SIG-M5 treated with dmso at 0.1 percent for 504 hours (cell line): ENCODE measurements around the gene ZNF787.

ENCODE experiments used
- DNase-seq: peaks from one replicate; lab custom pipeline; 2025; ENCODE audit not compliant: unreplicated experiment; lab: John Stamatoyannopoulos, UW

Gene ZNF787

GRCh38 chr19:56123266-56123891 is 2.3 kb upstream of the ZNF787 start:
- DNase-seq, result no peak

DNA sequence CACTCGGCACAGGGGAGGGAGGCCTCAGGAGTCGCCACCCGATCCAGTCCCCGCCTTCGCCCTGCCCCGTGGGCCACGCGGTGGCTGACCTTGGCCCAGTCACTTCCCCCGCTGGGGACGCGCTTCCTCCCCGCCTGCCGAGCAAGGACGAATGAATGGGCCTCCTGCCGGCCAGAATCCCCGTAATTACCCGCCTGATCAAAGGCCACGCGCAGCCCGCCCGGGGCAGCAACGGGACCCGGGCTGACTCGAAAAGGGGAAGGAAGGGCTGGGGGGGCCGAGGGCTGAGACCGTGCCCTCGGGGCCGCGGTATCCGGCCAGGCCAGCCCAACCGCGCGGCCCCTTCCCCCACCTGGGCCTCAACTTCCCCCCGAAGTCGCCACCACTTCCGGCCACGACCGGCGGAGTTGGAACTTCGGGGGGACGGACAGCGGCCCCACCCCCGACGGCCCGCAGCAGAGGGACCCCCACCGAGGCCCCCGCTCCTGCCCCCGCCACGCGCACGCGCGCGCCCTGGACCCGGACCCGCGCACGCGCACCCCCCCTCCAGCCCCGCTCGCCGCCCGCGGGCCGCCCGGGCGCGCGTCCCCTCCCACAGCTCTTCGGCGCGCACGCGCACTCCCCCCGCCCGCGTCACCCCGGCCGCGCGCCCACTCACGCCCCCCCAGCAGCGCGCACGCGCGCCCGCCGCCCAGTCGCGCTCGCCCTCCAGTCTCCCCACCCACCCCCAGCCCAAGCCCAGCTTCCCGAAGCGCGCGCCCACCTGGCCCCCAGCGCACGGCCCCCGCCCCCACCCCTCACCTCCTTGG is 520 bp downstream of the ZNF787 start:
- peak; percentile 68 for DNase-seq

DNA sequence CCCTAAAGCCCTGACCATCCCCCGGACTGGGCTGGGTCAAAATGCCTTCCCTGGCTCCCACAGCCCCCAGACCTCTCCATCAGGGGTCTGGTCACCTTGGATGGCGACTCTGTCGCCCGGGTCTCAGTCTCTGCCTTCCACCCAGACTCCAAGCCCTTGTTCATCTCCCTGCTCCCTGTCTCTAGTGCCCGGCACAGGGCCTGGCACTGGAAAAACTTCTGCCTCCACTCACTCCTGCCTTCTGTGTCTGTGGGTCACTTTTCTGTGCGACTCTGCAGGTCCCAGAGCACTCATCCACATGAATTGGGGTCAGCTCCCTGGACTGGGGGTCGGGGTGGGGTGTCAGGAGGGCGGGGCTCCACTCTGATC is 1.1 kb downstream of the ZNF787 start:
- DNase-seq, result no peak

DNA sequence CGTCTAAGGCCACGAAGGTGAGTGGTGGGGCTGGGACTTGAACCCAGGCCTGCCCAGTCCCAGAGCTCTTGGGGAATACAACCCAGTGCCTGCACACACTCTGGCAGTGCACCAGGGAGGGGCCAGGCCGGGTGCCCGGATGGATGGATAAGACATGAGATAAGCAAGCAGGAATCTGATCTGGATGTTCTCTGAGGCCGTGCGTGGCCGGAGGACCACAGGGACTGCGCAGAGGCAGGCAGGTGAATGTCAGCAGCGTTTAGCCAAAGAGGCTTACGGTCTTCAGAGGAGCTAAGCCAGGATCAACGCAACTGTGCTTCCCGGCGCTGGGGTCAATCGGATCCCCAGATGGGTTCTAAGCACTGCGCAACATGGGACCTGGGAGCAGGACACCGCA is 1.5 kb downstream of the ZNF787 start:
- DNase-seq, result no peak

DNA sequence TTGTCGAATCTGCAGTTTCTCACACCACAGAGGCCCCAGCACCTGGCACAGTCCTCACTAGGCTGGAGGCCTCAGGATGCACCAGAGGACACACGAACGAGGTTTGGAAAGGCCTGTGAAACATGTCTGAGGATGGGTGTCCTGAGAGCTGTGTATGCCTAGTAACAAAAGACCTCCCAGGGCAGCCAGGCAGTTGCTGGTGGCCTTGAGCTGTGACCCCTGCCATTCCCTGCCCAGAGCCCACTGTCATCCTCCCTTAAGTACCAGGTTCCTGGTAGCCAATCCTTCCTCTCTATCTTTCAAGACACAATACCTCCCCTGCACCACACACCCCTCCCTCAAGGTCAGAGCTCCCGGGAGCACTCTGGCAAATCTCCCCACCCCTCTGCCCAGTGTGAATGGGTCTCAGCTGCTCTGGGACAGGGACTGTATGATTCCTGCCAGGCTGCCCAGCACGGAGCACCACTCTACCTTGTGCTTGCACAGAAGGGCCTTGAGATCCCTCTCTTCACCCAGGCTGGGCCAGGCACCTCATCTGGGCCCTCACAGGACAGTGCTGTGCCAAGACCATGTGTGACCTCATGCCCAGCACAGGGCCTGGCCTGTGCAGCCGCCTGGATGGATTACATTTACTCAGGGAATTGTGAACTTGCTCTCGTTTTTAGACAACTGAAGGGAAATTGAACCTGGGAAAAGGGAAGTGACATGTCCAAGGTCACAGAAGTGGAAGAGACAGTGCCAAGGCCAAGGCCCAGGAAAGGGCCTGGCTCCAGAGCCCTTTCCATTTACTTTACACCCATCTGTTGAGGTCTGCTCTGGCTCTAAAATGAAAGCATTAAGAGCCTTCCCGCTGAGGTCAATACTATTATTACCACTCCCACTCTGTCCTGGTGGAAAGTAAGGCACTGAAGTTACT is 2.2 kb downstream of the ZNF787 start:
- DNase-seq, result peak; percentile 25

GRCh38 chr19:56117889-56118288 is 3.2 kb downstream of the ZNF787 start:
- DNase-seq, result no peak

- DNase-seq, result no peak
These were observed 3.7 kb downstream of the ZNF787 start for GRCh38 chr19:56117376-56117884.

- DNase-seq, result no peak
These were observed 4.5 kb downstream of the ZNF787 start for GRCh38 chr19:56116606-56117005.

- DNase-seq, result no peak
These were observed 5.6 kb downstream of the ZNF787 start for GRCh38 chr19:56115490-56115889.

DNA sequence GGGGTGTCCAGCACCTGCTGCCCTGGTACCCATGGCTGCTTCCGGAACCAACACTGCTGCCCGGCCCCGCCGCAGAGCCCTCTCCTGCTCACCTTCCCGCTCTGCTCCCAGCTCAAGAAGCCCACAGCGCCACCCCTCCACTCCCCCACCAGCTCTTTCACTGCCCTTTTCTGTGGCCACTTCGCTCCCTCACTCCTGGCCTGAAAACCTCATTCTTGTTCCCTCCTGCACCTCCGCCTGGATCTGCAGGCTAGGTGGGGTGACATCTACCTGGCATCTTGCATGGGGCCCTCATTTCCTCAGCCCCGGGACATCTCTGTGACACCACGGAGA is 6.4 kb downstream of the ZNF787 start:
- no peak for DNase-seq

- no peak for DNase-seq
These were observed 6.9 kb downstream of the ZNF787 start for GRCh38 chr19:56114051-56114777.

DNA sequence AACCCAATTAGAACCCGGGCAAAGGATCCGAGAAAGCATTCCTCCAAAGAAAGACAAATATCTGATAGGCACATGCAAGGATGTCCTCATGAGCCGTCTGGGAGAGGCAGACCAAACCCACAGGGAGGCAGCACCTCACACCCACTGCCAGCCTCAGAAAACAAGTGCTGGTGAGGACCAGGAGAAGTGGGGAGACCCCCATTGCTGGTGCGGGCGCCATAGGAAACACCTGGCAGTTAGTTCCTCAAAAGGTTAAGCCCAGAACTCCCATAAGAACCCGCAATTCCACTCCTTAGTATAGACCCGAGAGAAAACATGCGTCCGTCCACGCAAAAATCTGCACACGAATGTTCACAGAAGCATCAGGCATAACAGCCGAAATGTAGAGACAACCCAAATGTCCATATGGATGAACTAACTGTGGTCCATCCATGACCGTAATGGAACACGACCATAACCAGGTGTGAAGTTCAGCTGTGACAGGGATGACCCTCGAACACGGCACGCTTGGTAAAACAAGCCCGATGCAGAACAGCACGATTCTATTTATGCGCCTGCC is 7.9 kb downstream of the ZNF787 start:
- no peak for DNase-seq

DNA sequence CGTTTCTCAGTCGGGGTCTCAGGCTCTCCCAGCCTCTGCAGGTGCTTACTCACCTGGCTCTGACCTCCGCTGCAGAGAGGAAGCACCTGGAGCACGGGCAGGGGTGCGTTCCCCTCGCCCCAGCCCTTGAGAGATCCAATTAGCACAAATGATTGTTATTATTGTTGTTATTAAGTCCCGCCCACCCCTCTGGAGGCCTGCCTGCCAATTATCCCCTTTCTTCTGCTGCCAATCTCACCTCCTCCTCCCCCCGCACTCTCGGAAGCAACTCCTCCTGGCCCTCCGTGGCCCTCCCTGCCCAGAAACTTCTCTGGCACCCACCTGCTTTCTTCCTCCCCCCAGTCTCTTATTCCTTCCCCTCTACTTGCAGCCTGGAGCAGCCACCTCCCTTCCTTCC is 8.8 kb downstream of the ZNF787 start:
- no peak for DNase-seq

DNA sequence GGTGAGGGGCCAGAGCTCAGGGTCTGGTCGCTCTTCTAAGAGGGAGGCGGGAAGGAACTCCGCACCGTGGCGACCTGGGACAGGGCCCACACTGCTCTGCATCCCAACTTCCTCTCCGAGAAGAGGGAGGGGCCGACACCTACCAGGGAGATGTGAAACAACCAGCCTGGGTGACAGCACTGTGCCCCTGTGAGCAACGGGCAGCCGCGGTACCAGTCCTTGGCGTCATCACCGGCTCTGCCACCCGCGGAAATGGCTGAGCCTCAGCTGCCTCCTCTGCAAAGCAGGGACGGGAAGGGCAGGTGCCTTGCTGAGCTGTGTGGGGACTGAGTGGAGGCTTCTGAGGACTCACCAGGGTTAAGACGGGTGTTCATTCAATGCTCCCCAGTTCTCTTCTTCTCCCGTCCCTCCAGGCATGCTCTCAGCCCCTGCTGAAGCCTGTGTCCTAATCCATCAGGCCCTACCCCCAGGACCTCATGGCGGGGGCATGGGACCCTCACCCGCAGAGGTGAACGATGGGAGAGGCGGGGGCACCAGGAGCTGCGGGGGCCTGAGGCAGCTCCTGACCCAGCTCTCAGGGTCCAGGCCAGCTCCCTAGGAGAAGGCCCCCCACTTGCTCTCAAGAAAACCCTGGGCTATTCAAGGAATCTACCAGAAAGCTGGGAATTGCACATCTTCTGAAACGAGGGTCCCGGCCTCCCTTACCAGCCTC is 9.3 kb downstream of the ZNF787 start:
- DNase-seq, result peak; percentile 70

- DNase-seq, result peak; percentile 10
These were observed 10.3 kb downstream of the ZNF787 start for GRCh38 chr19:56110515-56111448.

GRCh38 chr19:56109226-56109625 is 11.9 kb downstream of the ZNF787 start:
- no peak for DNase-seq

- DNase-seq, result no peak
These were observed 12.5 kb downstream of the ZNF787 start for GRCh38 chr19:56108447-56109195.

DNA sequence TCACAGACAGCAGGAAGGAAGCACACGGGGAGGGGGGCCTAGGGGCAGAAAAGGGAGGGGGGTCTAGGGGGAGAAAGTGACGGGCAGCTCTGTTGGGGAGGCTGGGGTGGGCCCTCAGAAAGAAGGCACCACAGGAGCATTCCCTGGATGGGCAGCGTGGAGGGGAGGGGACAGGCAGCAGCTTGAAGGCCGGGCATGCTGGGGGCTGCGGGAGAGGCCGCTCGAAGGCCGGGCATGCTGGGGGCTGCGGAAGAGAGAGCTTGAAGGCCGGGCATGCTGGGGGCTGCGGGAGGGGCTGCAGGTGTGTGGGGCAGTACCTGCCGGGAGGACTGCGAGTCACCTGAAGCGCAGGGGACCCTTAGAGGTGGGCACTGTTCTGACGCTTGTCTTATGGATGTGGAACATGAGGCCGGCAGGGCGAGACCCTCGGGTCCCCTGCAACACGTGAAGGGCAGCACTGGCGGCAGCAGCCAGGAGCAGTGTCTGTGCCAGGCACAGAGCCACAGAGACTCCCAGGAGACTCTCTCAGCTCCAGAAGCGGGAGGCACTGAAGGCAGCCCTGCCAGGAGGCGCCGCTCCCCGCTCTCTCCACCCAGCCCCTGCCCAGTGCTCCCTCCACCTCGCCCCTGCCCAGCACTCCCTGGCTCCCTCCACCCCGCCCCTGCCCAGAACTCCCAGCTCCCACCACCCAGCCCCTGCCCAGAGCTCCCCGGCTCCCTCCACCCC is 13.3 kb downstream of the ZNF787 start:
- no peak for DNase-seq
